ENCODE results near the gene DNAL1.

DNA sequence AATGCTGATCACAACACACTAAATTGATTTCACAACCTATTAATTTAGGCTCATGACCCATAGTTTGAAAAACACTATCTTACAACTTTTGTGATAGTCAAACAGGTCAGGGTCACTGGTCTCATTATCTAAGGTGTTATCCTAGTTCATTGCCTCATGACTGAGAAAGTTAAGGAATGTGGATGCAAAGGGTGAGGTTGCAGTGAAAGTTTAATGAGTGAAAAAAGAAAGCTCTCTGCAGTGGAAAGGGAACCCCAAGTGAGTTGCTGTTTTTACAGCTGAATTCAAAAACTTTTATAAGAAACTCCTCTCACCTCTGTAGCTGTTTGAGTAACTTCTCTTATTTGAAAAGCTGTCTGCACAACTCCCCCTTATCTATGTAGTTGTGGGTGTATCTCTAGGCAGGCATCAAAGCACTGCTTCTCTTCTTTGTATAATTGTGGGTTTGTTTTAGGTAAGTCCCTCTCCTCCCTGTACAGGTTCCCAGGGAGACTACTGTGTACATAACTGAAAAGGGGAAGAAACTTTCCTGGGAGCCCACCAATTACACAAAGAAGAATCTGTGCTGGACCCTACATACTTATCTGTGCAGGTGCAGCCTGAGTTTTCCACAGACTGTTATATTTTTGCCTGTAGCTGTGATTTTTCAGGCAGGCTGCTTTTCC is 18.9 kb downstream of the DNAL1 start:
- TF ChIP-seq BHLHE40 (IDR thresholded peaks at IDR 0.05; ENCODE audit: low read depth, low read length) (no peak), RFX5 (IDR thresholded peaks at IDR 0.05; ENCODE audit: low read depth, low read length) (no peak), MAFK (IDR thresholded peaks at IDR 0.05; ENCODE audit: low read depth, low read length) (no peak), MXI1 (IDR thresholded peaks at IDR 0.05; ENCODE audit: borderline replicate concordance, low read depth, low read length) (no peak), CEBPB (IDR thresholded peaks at IDR 0.05; ENCODE audit: low read depth, low read length) (no peak)
- TF ChIP-seq, protein P1, sequence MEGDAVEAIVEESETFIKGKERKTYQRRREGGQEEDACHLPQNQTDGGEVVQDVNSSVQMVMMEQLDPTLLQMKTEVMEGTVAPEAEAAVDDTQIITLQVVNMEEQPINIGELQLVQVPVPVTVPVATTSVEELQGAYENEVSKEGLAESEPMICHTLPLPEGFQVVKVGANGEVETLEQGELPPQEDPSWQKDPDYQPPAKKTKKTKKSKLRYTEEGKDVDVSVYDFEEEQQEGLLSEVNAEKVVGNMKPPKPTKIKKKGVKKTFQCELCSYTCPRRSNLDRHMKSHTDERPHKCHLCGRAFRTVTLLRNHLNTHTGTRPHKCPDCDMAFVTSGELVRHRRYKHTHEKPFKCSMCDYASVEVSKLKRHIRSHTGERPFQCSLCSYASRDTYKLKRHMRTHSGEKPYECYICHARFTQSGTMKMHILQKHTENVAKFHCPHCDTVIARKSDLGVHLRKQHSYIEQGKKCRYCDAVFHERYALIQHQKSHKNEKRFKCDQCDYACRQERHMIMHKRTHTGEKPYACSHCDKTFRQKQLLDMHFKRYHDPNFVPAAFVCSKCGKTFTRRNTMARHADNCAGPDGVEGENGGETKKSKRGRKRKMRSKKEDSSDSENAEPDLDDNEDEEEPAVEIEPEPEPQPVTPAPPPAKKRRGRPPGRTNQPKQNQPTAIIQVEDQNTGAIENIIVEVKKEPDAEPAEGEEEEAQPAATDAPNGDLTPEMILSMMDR (conservative IDR thresholded peaks at IDR 0.05; ENCODE audit: low read depth, low read length) = no peak
- TF ChIP-seq, protein P2, sequence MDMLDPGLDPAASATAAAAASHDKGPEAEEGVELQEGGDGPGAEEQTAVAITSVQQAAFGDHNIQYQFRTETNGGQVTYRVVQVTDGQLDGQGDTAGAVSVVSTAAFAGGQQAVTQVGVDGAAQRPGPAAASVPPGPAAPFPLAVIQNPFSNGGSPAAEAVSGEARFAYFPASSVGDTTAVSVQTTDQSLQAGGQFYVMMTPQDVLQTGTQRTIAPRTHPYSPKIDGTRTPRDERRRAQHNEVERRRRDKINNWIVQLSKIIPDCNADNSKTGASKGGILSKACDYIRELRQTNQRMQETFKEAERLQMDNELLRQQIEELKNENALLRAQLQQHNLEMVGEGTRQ (IDR thresholded peaks at IDR 0.05; ENCODE audit: low read depth, low read length) = no peak
- TF ChIP-seq, protein P3, sequence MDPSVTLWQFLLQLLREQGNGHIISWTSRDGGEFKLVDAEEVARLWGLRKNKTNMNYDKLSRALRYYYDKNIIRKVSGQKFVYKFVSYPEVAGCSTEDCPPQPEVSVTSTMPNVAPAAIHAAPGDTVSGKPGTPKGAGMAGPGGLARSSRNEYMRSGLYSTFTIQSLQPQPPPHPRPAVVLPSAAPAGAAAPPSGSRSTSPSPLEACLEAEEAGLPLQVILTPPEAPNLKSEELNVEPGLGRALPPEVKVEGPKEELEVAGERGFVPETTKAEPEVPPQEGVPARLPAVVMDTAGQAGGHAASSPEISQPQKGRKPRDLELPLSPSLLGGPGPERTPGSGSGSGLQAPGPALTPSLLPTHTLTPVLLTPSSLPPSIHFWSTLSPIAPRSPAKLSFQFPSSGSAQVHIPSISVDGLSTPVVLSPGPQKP (IDR thresholded peaks at IDR 0.05; ENCODE audit: borderline replicate concordance, low read depth, low read length) = no peak

Measured in IMR-90 (cell line).